PC-3 (cell line): ENCODE measurements around the gene RASAL2. TPM values are rescaled to one million over a fixed set of nuclear protein-coding genes. Genes with fewer than 3 reads are reported as not detected.
"Not testable (repeated sequence)": the region's sequence is repeated elsewhere in the genome, so short reads cannot be mapped to it uniquely, and the experiment has no call there.

Source experiments
- ATAC-seq: fragments of 200-7000 bp; cut with Tn5 transposase; 2 replicates; pipeline ENCODE4 v1.9.1; 2020; ENCODE audit warnings: mild to moderate bottlenecking, moderate library complexity
- BruUV-seq: library from RNA; stranded (reverse); fragments of 400-500 nt; replicated peaks from 2 replicates; lab custom pipeline; 2021; lab: Mats Ljungman, UMichigan
- CTCF ChIA-PET: fragments of 300-600 bp; sonication (Branson Sonifier 250); formaldehyde crosslinking; loops from one replicate; lab custom pipeline; 2022; ENCODE audit warnings: antibody characterized with exemption; lab: Charles Lee
- POLR2A ChIA-PET: fragments of 300-600 bp; sonication (Branson Sonifier 250); formaldehyde crosslinking; loops from one replicate; lab custom pipeline; 2022; ENCODE audit warnings: antibody characterized with exemption; ENCODE audit not compliant: unreplicated experiment; lab: Charles Lee
- DNase-seq: peaks from one replicate; pipeline ENCODE4 v3.0.0-alpha.2; 2015
- H2AFZ ChIP-seq: fragments of 300-600 bp; sonication (generic); 2 replicates; pipeline ENCODE4 v1.6.0; 2016; ENCODE audit warnings: antibody characterized with exemption, low read length
- H3F3A ChIP-seq: fragments of 300-600 bp; sonication (generic); one replicate; pipeline ENCODE4 v1.6.0; 2017; ENCODE audit warnings: antibody characterized with exemption, low read length, control low read depth, mild to moderate bottlenecking; ENCODE audit not compliant: unreplicated experiment
- H3K27ac ChIP-seq: fragments of 300-600 bp; sonication (generic); 2 replicates; pipeline ENCODE4 v1.5.1; 2016; ENCODE audit warnings: mild to moderate bottlenecking, low read length
- H3K27me3 ChIP-seq: fragments of 300-600 bp; sonication (generic); 2 replicates; pipeline ENCODE4 v1.6.1; 2016; ENCODE audit warnings: low read length, mixed read lengths
- H3K36me3 ChIP-seq: fragments of 300-600 bp; sonication (generic); 2 replicates; pipeline ENCODE4 v1.6.1; 2016; ENCODE audit warnings: low read depth, mixed run types, low read length, mixed read lengths
- H3K4me1 ChIP-seq: fragments of 300-600 bp; sonication (generic); 2 replicates; pipeline ENCODE4 v1.5.1; 2016; ENCODE audit warnings: low read length; ENCODE audit not compliant: insufficient read depth
- H3K4me2 ChIP-seq: fragments of 300-600 bp; sonication (generic); 2 replicates; pipeline ENCODE4 v1.6.0; 2016; ENCODE audit warnings: low read length
- H3K4me3 ChIP-seq: fragments of 300-600 bp; sonication (generic); 2 replicates; pipeline ENCODE4 v1.5.1; 2016; ENCODE audit warnings: mild to moderate bottlenecking, low read length, mixed read lengths
- H3K79me2 ChIP-seq: fragments of 300-600 bp; sonication (generic); 2 replicates; pipeline ENCODE4 v1.6.1; 2017; ENCODE audit warnings: low read length, mixed read lengths
- H3K9ac ChIP-seq: fragments of 300-600 bp; sonication (generic); 2 replicates; pipeline ENCODE4 v1.6.0; 2016; ENCODE audit warnings: mild to moderate bottlenecking, low read length
- H3K9me2 ChIP-seq: fragments of 300-600 bp; sonication (generic); replicated peaks from 2 replicates; pipeline ENCODE4 v1.6.1; 2016; ENCODE audit warnings: mixed run types, low read length, mixed read lengths
- H3K9me3 ChIP-seq: fragments of 300-600 bp; sonication (generic); 2 replicates; pipeline ENCODE4 v1.6.1; 2016; ENCODE audit warnings: low read length, mixed read lengths
- H4K20me1 ChIP-seq: fragments of 300-600 bp; sonication (generic); 2 replicates; pipeline ENCODE4 v1.6.1; 2016; ENCODE audit warnings: low read length, mixed read lengths
- EZH2 ChIP-seq: fragments of 300-600 bp; sonication (generic); IDR thresholded peaks from one replicate; pipeline ENCODE4 v1.6.1; 2017; ENCODE audit warnings: antibody characterized with exemption, mild to moderate bottlenecking, low read length; ENCODE audit not compliant: unreplicated experiment
- EZH2phosphoT487 ChIP-seq: fragments of 300-600 bp; sonication (generic); IDR thresholded peaks from 2 replicates; pipeline ENCODE4 v1.6.1; 2018; ENCODE audit warnings: mild to moderate bottlenecking, antibody characterized with exemption, low read length, borderline replicate concordance
- intact Hi-C: fragments of 100-400 bp; cut with micrococcal nuclease; formaldehyde crosslinking; loops from 2 replicates; pipeline ENCODE4 v1.9.0; 2023
- total RNA-seq: library from RNA; depleted of rRNA; stranded (reverse); fragments of >200 nt; gene quantifications from 2 replicates; pipeline ENCODE4 v1.2.3, GENCODE V29; 2014
- TF ChIP-seq, protein P1 (sequence below): fragments of 300-600 bp; sonication (generic); conservative IDR thresholded peaks from 2 replicates; pipeline ENCODE4 v1.5.1; 2017; ENCODE audit warnings: antibody characterized with exemption, low read depth, mild to moderate bottlenecking, low read length

RASAL2 gene
- total RNA-seq, 1 experiment from 2014 or later, result 7.9 TPM

DNA sequence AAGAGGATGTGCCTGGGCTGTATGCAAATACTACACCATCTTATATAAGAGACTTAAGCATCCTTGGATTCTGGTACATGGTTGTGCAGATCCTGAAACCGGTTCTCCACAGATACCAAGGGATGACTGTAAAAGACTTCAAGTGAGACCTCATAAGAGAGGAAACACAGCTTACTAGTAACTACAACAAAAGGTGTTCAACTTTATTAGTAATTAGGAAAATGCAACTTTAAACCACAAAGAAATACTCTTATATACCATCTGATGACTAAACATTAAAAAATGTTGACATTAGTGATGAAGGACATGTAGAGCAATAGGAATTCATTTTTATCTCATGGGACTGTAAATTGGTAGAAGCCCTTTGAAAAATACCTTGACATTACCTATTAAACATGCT, 102.7 kb downstream of the RASAL2 start:
- Histone ChIP-seq H3F3A (no peaks in the 10 kb centered on the region), H3K4me2 (no peak overlapping the region), H3K9me3 (no peaks in the 10 kb centered on the region), H3K27ac (no peak overlapping the region), H4K20me1 (no peaks in the 10 kb centered on the region), H3K79me2 (no peaks in the 10 kb centered on the region), H3K36me3 (no peaks in the 10 kb centered on the region), H3K27me3 (no peaks in the 10 kb centered on the region), H3K4me1 (peaks cover 8% of the 10 kb centered on the region; the same call in 1 of the 2 replicates), H3K9me2 (no peaks in the 10 kb centered on the region), H2AFZ (no peak overlapping the region), H3K9ac (no peak overlapping the region), H3K4me3 (no peak overlapping the region)
- ChIA-PET POLR2A (no interaction called here), CTCF (no interaction called here)
- TF ChIP-seq EZH2phosphoT487 (no peak), EZH2 (no peak)
- TF ChIP-seq, protein P1, sequence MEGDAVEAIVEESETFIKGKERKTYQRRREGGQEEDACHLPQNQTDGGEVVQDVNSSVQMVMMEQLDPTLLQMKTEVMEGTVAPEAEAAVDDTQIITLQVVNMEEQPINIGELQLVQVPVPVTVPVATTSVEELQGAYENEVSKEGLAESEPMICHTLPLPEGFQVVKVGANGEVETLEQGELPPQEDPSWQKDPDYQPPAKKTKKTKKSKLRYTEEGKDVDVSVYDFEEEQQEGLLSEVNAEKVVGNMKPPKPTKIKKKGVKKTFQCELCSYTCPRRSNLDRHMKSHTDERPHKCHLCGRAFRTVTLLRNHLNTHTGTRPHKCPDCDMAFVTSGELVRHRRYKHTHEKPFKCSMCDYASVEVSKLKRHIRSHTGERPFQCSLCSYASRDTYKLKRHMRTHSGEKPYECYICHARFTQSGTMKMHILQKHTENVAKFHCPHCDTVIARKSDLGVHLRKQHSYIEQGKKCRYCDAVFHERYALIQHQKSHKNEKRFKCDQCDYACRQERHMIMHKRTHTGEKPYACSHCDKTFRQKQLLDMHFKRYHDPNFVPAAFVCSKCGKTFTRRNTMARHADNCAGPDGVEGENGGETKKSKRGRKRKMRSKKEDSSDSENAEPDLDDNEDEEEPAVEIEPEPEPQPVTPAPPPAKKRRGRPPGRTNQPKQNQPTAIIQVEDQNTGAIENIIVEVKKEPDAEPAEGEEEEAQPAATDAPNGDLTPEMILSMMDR, result no peak
- DNase-seq (peak; percentile 29), ATAC-seq (no peak)
- intact Hi-C loops, result no loop called here
- no TSS peak for BruUV-seq

DNA sequence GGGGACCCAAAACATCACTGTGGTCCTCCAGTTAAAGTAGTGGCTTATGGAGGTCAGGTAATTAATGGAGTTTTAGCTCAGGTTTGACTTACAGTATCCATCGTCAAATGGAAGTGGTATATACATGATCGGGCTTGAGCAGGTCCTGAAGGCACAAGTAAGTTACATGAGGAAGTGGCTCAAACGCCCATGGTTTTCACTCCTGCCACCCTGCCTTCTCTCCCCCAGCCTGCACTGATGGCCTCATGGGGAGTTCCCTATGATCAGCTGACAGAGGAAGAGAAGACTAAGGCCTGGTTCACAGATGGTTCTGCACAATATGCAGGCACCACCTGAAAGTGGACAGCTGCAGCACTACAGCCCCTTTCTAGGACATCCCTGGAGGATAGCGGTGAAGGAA, 108.2 kb downstream of the RASAL2 start:
- H4K20me1 ChIP-seq, H3K4me3 ChIP-seq, H3K4me2 ChIP-seq, H3K27me3 ChIP-seq, ATAC-seq, H3K4me1 ChIP-seq, DNase-seq, H3K9me2 ChIP-seq, H3K9ac ChIP-seq, H3K79me2 ChIP-seq, H3K27ac ChIP-seq, BruUV-seq, CTCF ChIA-PET, H2AFZ ChIP-seq, intact Hi-C loops, H3K9me3 ChIP-seq, H3F3A ChIP-seq, POLR2A ChIA-PET, H3K36me3 ChIP-seq: not testable (repeated sequence)

DNA sequence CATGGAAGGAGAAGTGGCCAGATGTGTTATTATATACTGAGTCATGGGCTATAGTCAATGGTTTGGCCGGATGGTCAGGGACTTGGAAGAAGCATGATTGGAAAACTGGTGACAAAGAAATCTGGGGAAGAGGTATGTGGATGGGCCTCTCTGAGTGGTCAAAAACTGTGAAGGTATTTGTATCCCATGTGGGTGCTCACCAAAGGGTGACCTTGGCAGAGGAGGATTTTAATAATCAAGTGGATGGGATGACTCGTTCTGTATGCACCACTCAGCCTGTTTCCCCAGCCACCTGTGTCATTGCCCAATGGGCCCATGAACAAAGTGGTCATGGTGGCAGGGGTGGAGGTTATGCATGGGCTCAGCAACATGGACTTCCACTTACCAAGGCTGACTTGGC, 108.6 kb downstream of the RASAL2 start:
- H4K20me1 ChIP-seq, intact Hi-C loops, H3K36me3 ChIP-seq, H3K4me3 ChIP-seq, H2AFZ ChIP-seq, H3K27me3 ChIP-seq, BruUV-seq, H3K4me1 ChIP-seq, H3K27ac ChIP-seq, H3K9me2 ChIP-seq, H3K9ac ChIP-seq, CTCF ChIA-PET, H3F3A ChIP-seq, POLR2A ChIA-PET, H3K4me2 ChIP-seq, DNase-seq, H3K9me3 ChIP-seq, H3K79me2 ChIP-seq, ATAC-seq: not testable (repeated sequence)

DNA sequence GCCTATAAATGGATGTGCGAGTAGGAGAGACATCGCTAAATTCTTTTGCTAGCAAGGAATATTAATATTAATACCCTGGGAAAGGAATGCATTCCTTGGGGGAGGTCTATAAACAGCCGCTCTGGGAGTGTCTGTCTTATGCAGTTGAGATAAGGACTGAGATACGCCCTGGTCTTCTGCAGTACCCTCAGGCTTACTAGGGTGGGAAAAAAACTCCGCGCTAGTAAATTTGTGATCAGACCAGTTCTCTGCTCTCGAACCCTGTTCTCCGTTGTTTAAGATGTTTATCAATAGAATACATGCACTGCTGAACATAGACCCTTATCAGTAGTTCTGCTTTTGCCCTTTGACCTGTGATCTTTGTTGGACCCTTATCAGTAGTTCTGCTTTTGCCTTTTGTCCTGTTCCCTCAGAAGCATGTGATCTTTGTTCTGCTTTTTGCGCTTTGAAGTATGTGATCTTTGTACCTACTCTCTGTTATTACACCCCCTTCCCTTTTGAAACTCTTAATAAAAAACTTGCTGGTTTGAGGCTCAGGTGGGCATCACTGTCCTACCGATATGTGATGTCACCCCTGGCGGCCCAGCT, 114.5 kb downstream of the RASAL2 start:
- H2AFZ ChIP-seq, H3K27ac ChIP-seq, H3K9me3 ChIP-seq, H3K4me2 ChIP-seq, H3K27me3 ChIP-seq, H3K4me1 ChIP-seq, ATAC-seq, DNase-seq, H3K9me2 ChIP-seq, H3K4me3 ChIP-seq, H3K79me2 ChIP-seq, H3K36me3 ChIP-seq, BruUV-seq, CTCF ChIA-PET, H3F3A ChIP-seq, intact Hi-C loops, H4K20me1 ChIP-seq, H3K9ac ChIP-seq, POLR2A ChIA-PET: not testable (repeated sequence)
